ENCODE data around the gene EVC2.

GRCh38 chr4:5708449-5709206 is at the start of gene EVC2:
- TF ChIP-seq CTCF (IDR thresholded peaks at IDR 0.05) (no peak), ZFX (IDR thresholded peaks at IDR 0.05; ENCODE audit: borderline replicate concordance) (no peak)

Measured in 22Rv1 (cell line).